ENCODE measurements around the gene PGS1. TPM values are rescaled to one million over a fixed set of nuclear protein-coding genes. Genes with fewer than 3 reads are reported as not detected.

Gene PGS1
- total RNA-seq, 4 donors from 2014 or later: 30.4 to 40.3 (median 39.9) TPM

DNA sequence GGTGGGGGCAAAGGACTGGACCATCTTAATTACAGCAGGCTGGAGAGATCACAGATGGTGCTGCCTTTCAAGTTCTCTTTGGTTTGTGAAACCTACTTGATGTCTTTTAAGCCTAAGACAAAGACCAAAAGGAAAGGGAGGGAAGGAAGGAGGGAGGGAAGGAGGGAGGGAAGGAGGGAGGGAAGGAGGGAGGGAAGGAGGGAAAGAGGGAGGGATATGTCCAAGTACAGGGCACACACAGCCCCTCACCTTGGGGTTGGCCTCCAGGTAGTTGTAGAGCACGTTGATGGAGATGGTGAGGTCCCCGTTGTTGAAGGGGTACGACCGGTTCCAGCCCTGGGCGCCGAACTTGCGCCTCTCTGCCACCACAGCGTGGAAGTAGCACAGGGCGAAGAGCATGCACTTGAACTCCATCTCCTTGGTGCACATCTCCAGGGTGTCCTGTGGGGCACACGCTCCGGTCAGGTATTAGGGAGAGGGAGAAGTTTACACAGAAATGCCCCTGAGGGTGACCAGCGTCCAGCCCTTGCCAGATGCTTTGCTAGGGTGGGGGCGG lies 55.4 kb downstream of the PGS1 start:
- intact Hi-C loops (cut with DNase I; ENCODE audit: low total_unique reads): no loop called here
- TF ChIP-seq POLR2A (IDR thresholded peaks at IDR 0.05): no peak
- TF ChIP-seq, protein P1, sequence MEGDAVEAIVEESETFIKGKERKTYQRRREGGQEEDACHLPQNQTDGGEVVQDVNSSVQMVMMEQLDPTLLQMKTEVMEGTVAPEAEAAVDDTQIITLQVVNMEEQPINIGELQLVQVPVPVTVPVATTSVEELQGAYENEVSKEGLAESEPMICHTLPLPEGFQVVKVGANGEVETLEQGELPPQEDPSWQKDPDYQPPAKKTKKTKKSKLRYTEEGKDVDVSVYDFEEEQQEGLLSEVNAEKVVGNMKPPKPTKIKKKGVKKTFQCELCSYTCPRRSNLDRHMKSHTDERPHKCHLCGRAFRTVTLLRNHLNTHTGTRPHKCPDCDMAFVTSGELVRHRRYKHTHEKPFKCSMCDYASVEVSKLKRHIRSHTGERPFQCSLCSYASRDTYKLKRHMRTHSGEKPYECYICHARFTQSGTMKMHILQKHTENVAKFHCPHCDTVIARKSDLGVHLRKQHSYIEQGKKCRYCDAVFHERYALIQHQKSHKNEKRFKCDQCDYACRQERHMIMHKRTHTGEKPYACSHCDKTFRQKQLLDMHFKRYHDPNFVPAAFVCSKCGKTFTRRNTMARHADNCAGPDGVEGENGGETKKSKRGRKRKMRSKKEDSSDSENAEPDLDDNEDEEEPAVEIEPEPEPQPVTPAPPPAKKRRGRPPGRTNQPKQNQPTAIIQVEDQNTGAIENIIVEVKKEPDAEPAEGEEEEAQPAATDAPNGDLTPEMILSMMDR (IDR thresholded peaks at IDR 0.05): no peak

GRCh38 chr17:78434455-78435329 lies 56.2 kb downstream of the PGS1 start:
- 60 to 64% methylated on average over 14 to 18 of the region's 18 CpGs for whole genome bisulfite sequencing, 2 donors
- no peak for DNase-seq (ENCODE audit: low spot score in 2 of 2)
- no peak overlapping the region for H3K4me3 ChIP-seq (ENCODE audit: low read depth, poor library complexity, severe bottlenecking)
- TF ChIP-seq, protein P1 (IDR thresholded peaks at IDR 0.05): no peak
- no peak for TF ChIP-seq POLR2A (IDR thresholded peaks at IDR 0.05)
- intact Hi-C loops (cut with DNase I; ENCODE audit: low total_unique reads): no loop called here

More for the DNA sequence above, 55.4 kb downstream of the PGS1 start:
- no peak for DNase-seq (ENCODE audit: low spot score in 2 of 2)
- H3K4me3 ChIP-seq (ENCODE audit: low read depth, poor library complexity, severe bottlenecking): no peak overlapping the region
- WGBS, 2 donors: 75 to 90% methylated on average over 13 of the region's 13 CpGs

- no peak for TF ChIP-seq POLR2A (IDR thresholded peaks at IDR 0.05)
- TF ChIP-seq, protein P1 (IDR thresholded peaks at IDR 0.05): no peak
- no peak overlapping the region for H3K4me3 ChIP-seq (ENCODE audit: low read depth, poor library complexity, severe bottlenecking)
- 71 to 80% methylated on average over 19 of the region's 19 CpGs for WGBS, 2 donors
- no peak for DNase-seq (ENCODE audit: low spot score in 2 of 2)
- intact Hi-C loops (cut with DNase I; ENCODE audit: low total_unique reads): no loop called here
Measured at GRCh38 chr17:78435330-78436005, 57.0 kb downstream of the PGS1 start.

DNA sequence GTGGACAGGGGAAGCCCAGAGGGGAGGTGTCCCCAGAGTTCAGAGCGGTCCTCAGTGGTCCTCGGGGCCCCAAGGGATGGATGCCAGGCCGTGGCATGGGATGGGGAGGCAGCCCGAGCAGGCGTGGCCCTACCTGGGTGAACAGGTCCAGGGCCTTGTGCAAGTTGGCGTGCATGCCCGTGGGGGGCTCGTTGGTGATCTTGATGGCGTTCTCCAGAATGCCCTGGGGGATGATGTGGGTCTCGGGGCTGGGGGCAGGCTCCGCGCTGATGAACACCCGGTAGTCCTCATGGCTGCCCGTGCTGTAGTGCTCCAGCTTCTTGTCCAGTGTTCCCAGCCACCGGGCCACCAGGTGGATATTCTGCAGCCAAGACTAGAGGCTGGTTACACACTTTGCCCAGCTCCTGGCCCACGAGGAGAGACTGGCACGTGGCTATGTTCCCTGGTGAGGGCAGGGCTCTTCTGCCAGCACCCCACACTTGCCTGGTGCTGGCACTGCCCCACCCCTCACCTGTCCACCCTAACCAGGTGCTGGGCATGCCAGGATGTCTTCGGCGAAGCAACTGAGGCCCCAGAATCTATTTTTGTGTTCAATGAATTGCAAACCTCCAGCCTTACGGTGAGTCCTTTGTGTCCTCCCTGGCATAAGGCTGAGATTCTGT lies 59.2 kb downstream of the PGS1 start:
- DNase-seq (ENCODE audit: low spot score in 2 of 2): no peak
- no peak overlapping the region for H3K4me3 ChIP-seq (ENCODE audit: low read depth, poor library complexity, severe bottlenecking)
- intact Hi-C loops (cut with DNase I; ENCODE audit: low total_unique reads): no loop called here
- 68 to 70% methylated on average over 19 to 20 of the region's 20 CpGs for WGBS, 2 donors
- TF ChIP-seq, protein P1 (IDR thresholded peaks at IDR 0.05): no peak
- no peak for TF ChIP-seq POLR2A (IDR thresholded peaks at IDR 0.05)

DNA sequence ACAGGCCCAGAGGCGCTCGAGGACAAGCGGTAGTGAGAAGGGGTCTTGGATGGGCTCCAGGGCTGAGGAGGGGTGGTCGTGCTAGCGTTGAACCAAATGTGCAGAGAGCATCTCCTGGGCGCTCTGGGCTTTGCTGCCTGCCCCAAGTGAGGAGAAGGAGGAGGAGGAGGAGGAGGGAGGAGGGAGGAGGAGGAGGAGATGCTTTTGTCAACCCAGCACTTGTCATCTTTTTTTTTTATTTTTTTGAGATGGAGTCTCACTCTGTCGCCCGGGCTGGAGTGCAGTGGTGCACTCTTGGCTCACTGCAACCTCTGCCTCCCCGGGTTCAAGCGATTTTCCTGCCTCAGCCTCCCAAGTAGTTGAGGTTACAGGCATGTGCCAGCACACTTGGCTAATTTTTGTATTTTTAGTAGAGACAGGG lies 59.8 kb downstream of the PGS1 start:
- no peak for TF ChIP-seq POLR2A (IDR thresholded peaks at IDR 0.05)
- TF ChIP-seq, protein P1 (IDR thresholded peaks at IDR 0.05): no peak
- no peak overlapping the region for H3K4me3 ChIP-seq (ENCODE audit: low read depth, poor library complexity, severe bottlenecking)
- no peak for DNase-seq (ENCODE audit: low spot score in 2 of 2)
- intact Hi-C loops (cut with DNase I; ENCODE audit: low total_unique reads): no loop called here
- WGBS, 2 donors: 90 to 95% methylated on average over 7 to 9 of the region's 10 CpGs
